A549 (cell line): Measurements from ENCODE around the gene FAM131C. TPM values are rescaled to one million over a fixed set of nuclear protein-coding genes. Genes with fewer than 3 reads are reported as not detected.

ENCODE experiments used
- ATAC-seq, 2 experiments: fragments of 200-7000 bp in 1 of 2; fragments of >200 bp in 1 of 2; cut with Nextera tagmentation in 1 of 2; cut with Tn5 transposase in 1 of 2; 3 replicates each; pipeline versions ENCODE4 v1.8.0 to v1.9.1; 2018 to 2020; ENCODE audit warnings: mild to moderate bottlenecking in 1 of 2, moderate library complexity in 1 of 2
- CTCF ChIA-PET: fragments of 300-600 bp; sonication (Branson Sonifier 250); formaldehyde crosslinking; extraction: SDS; loops from one replicate; lab custom pipeline; 2021; ENCODE audit warnings: antibody characterized with exemption, inconsistent platforms; lab: Yijun Ruan, JAX
- POLR2A ChIA-PET: fragments of 350-600 bp; formaldehyde crosslinking; extraction: SDS; loops from one replicate; lab custom pipeline; 2021; ENCODE audit warnings: antibody characterized with exemption, inconsistent platforms; lab: Yijun Ruan, JAX
- DNase-seq, 2 experiments: peaks; one replicate each; pipeline versions ENCODE4 v3.0.0 to v3.0.0-alpha.2; 2011 to 2016; ENCODE audit warnings: low read depth in 1 of 2, low spot score in 1 of 2
- FAIRE-seq: peaks from 2 replicates; lab custom pipeline; 2011; peaks lifted over from hg19 to GRCh38; lab: Jason Lieb, UNC
- H3K27ac ChIP-seq, 2 experiments: fragments of >200 bp; sonication (Bioruptor Twin); formaldehyde crosslinking; 3 replicates each; pipeline ENCODE4 v1.5.1; 2016 to 2017
- H3K4me1 ChIP-seq: fragments of >200 bp; sonication (Bioruptor Twin); formaldehyde crosslinking; 3 replicates; pipeline ENCODE4 v1.6.1; 2016
- H3K4me2 ChIP-seq: fragments of >200 bp; sonication (Bioruptor Twin); formaldehyde crosslinking; 3 replicates; pipeline ENCODE4 v1.6.1; 2016
- H3K4me3 ChIP-seq: fragments of >200 bp; sonication (Bioruptor Twin); formaldehyde crosslinking; 3 replicates; pipeline ENCODE4 v1.5.1; 2016
- H3K9me3 ChIP-seq: fragments of >200 bp; sonication (Bioruptor Twin); formaldehyde crosslinking; 3 replicates; pipeline ENCODE4 v1.6.1; 2016
- ATOH8 ChIP-seq: fragments of 250-450 bp; sonication (Bioruptor Pico); IDR thresholded peaks from 2 replicates; pipeline ENCODE4 v1.5.0; 2020; ENCODE audit warnings: low read depth, mild to moderate bottlenecking, moderate library complexity
- BCL3 ChIP-seq: fragments of >200 bp; sonication (Bioruptor Twin); formaldehyde crosslinking; IDR thresholded peaks from 3 replicates; pipeline ENCODE4 v1.6.1; 2016
- BHLHE40 ChIP-seq: IDR thresholded peaks from 2 replicates; pipeline ENCODE4 v1.6.1; 2012; ENCODE audit warnings: low read depth, low read length, inconsistent platforms
- EHF ChIP-seq: fragments of 250-450 bp; sonication (Bioruptor Pico); IDR thresholded peaks from 2 replicates; pipeline ENCODE4 v1.5.0; 2020; ENCODE audit warnings: mild to moderate bottlenecking
- EP300 ChIP-seq, 2 experiments: fragments of >200 bp; sonication (Bioruptor Twin); formaldehyde crosslinking; IDR thresholded peaks; 2 replicates in 1 of 2; 3 replicates in 1 of 2; pipeline ENCODE4 v1.6.1; 2016 to 2017
- GATA3 ChIP-seq: IDR thresholded peaks from 2 replicates; pipeline ENCODE4 v1.6.1; 2012; ENCODE audit warnings: borderline replicate concordance
- HES2 ChIP-seq: fragments of >200 bp; sonication (Bioruptor Twin); formaldehyde crosslinking; IDR thresholded peaks from 2 replicates; pipeline ENCODE4 v1.6.1; 2016
- HEYL ChIP-seq: fragments of 250-450 bp; sonication (Bioruptor Pico); IDR thresholded peaks from 2 replicates; pipeline ENCODE4 v1.8.0; 2021; ENCODE audit warnings: mild to moderate bottlenecking, moderate library complexity
- JUN ChIP-seq, 2 experiments: fragments of >200 bp; sonication (Bioruptor Twin); formaldehyde crosslinking; IDR thresholded peaks; 2 replicates in 1 of 2; 3 replicates in 1 of 2; pipeline ENCODE4 v1.6.1; 2016 to 2017
- KDM5A ChIP-seq: fragments of 200-600 bp; sonication (generic); IDR thresholded peaks from 2 replicates; pipeline ENCODE4 v1.6.1; 2016; ENCODE audit warnings: antibody characterized with exemption, mild to moderate bottlenecking
- MAFK ChIP-seq: fragments of 450-650 bp; IDR thresholded peaks from 2 replicates; pipeline ENCODE4 v1.6.1; 2014; ENCODE audit not compliant: partially characterized antibody
- MAX ChIP-seq: IDR thresholded peaks from 2 replicates; pipeline ENCODE4 v1.6.1; 2012
- MAZ ChIP-seq: fragments of 150-350 bp; IDR thresholded peaks from 2 replicates; pipeline ENCODE4 v1.6.1; 2014; ENCODE audit warnings: antibody characterized with exemption, low read depth, low read length, borderline replicate concordance
- NFE2L2 ChIP-seq: fragments of 150-350 bp; conservative IDR thresholded peaks from 2 replicates; pipeline ENCODE4 v1.6.1; 2014; ENCODE audit warnings: low read length
- POLR2AphosphoS2 ChIP-seq: conservative IDR thresholded peaks from 2 replicates; pipeline ENCODE4 v1.6.1; 2012; ENCODE audit warnings: low read length, improper control_type of control experiment, inconsistent platforms
- USF2 ChIP-seq: fragments of 450-650 bp; IDR thresholded peaks from 2 replicates; pipeline ENCODE4 v1.6.1; 2014; ENCODE audit warnings: antibody characterized with exemption
- ZC3H11A ChIP-seq: fragments of 450-650 bp; IDR thresholded peaks from 2 replicates; pipeline ENCODE4 v1.6.1; 2014; ENCODE audit warnings: antibody characterized with exemption, mild to moderate bottlenecking
- ZNF302 ChIP-seq: fragments of 250-450 bp; sonication (Bioruptor Pico); IDR thresholded peaks from 2 replicates; pipeline ENCODE4 v1.9.0; 2021; ENCODE audit warnings: inconsistent platforms, mild to moderate bottlenecking, moderate library complexity
- WGBS: methylation state at CpG from one replicate; pipeline ENCODE4 v1.1.6; 2017; ENCODE audit errors: missing lambda C conversion rate; 5-methylcytosine and 5-hydroxymethylcytosine counted together
- polyA plus RNA-seq, 4 experiments: library from polyadenylated mRNA; depleted of rRNA in 3 of 4; stranded (reverse); fragments of >200 nt; fragmentation: RNase III in 1 of 4; extraction: RNeasy Plus Mini Kit Qiagen cat#74134 plus additional on column Dnase treatment in 1 of 4; gene quantifications; 2 replicates in 3 of 4; 3 replicates in 1 of 4; pipeline ENCODE4 v1.2.3, GENCODE V29; 2011 to 2017

The FAM131C gene
- polyA plus RNA-seq, 2 of the 4 experiments (the other 2 are of a cell fraction) = 2.3 to 6.7 TPM

- no peak for TF ChIP-seq GATA3
Observed at GRCh38 chr1:16074217-16074616, 766 bp upstream of the FAM131C start (continued).

- FAIRE-seq = no peak
- peak overlapping the region; percentile 97 for H3K4me2 ChIP-seq
- TF ChIP-seq ATOH8 (CRISPR knock-in tag) (no peak), JUN (IDR thresholded peaks at IDR 0.05) (no peak), BCL3 (no peak), KDM5A (no peak), HEYL (no peak), HES2 (no peak), MAZ (no peak), MAFK (no peak), BHLHE40 (peak; percentile 70), USF2 (no peak), MAX (peak; percentile 32; the same call in 1 of the 2 replicates), ZNF302 (CRISPR knock-in tag) (no peak), POLR2AphosphoS2 (no peak), NFE2L2 (no peak)
- WGBS = 0% methylated on average over 5 of the region's 49 CpGs
- no peak for ATAC-seq
- peak overlapping the region; percentile 90 for H3K4me3 ChIP-seq
- H3K27ac ChIP-seq = peak overlapping the region; percentile 95 to 100
- peaks cover 56% of the 10 kb centered on the region for H3K4me1 ChIP-seq
- CTCF ChIA-PET = interaction anchor here (0.5 to 12.5 kb wide), 29 partner anchors 9 to 185 kb away, joined by 3 to 222 read pairs (median 4); partner anchors contain the start of genes CLCNKB, EPHA2 and HSPB7
- peak in 1 of 2 experiments; percentile 39 for DNase-seq
- no peaks in the 10 kb centered on the region for H3K9me3 ChIP-seq
- POLR2A ChIA-PET = no interaction called here
Observed at GRCh38 chr1:16072616-16073484, 601 bp downstream of the FAM131C start.

- ChIA-PET CTCF (interaction anchor here (1.0 to 12.5 kb wide), 10 partner anchors 11 to 186 kb away, joined by 3 to 222 read pairs (median 4); partner anchors contain the start of gene EPHA2), POLR2A (no interaction called here)
- DNase-seq (no peak), FAIRE-seq (no peak), ATAC-seq (no peak)
- H3K4me3 ChIP-seq = no peak overlapping the region
- H3K4me1 ChIP-seq = peaks cover 56% of the 10 kb centered on the region
- WGBS = 91% methylated on average over 4 of the region's 5 CpGs
- H3K27ac ChIP-seq = peak overlapping the region in 1 of 2 experiments; percentile 100; a peak in 3 of 6 replicates
- no peaks in the 10 kb centered on the region for H3K9me3 ChIP-seq
- TF ChIP-seq EHF (CRISPR knock-in tag) = no peak
- no peak for TF ChIP-seq ZC3H11A
- no peak for TF ChIP-seq HES2
- TF ChIP-seq MAZ = no peak
- no peak for TF ChIP-seq JUN (IDR thresholded peaks at IDR 0.05)
- no peak for TF ChIP-seq POLR2AphosphoS2
- TF ChIP-seq EP300 (IDR thresholded peaks at IDR 0.05) = no peak
- no peak for TF ChIP-seq MAFK
- peak overlapping the region; percentile 97 for H3K4me2 ChIP-seq
Observed at GRCh38 chr1:16072095-16072494, 1.4 kb downstream of the FAM131C start.
